Breast epithelium (tissue), 4 donors: ENCODE data around the gene SACM1L. TPM values are rescaled to one million over a fixed set of nuclear protein-coding genes. Genes with fewer than 3 reads are reported as not detected.

Source experiments
- DNase-seq, 2 donors: peaks; one replicate each; pipeline ENCODE4 v3.0.0-alpha.2; 2019; ENCODE audit warnings: low spot score in 2 of 2
- H3K27ac ChIP-seq, 2 donors: fragments of 200-600 bp; sonication (generic) in 1 of 2; one replicate each; pipeline ENCODE4 v1.5.1; 2016 to 2019; ENCODE audit warnings: mild to moderate bottlenecking in 1 of 2
- H3K27me3 ChIP-seq, 2 donors: fragments of 200-600 bp; sonication (generic) in 1 of 2; one replicate each; pipeline versions ENCODE4 v1.5.1 to v1.6.0; 2017 to 2019; ENCODE audit warnings: control low read depth in 1 of 2, mild to moderate bottlenecking in 1 of 2
- H3K36me3 ChIP-seq: fragments of 200-600 bp; one replicate; pipeline ENCODE4 v1.5.1; 2019
- H3K4me1 ChIP-seq, 2 donors: fragments of 200-600 bp; sonication (generic); one replicate each; pipeline ENCODE4 v1.5.1; 2016 to 2019; ENCODE audit warnings: control low read depth in 1 of 2
- H3K4me3 ChIP-seq, 3 donors: fragments of 200-600 bp; sonication (generic); 1 replicate in 2 of 3; 2 replicates in 1 of 3; pipeline ENCODE4 v1.5.1; 2016 to 2019; ENCODE audit warnings: mild to moderate bottlenecking in 3 of 3, moderate library complexity in 2 of 3
- H3K9me3 ChIP-seq, 2 donors: fragments of 200-600 bp; sonication (generic) in 1 of 2; one replicate each; pipeline ENCODE4 v1.5.1; 2016 to 2019; ENCODE audit warnings: control low read depth in 1 of 2
- CTCF ChIP-seq, 3 donors: fragments of 450-650 bp; IDR thresholded peaks; one replicate each; pipeline ENCODE4 v1.5.1; 2016 to 2017; ENCODE audit warnings: antibody characterized with exemption in 3 of 3, mild to moderate bottlenecking in 3 of 3, moderate library complexity in 3 of 3
- POLR2A ChIP-seq: fragments of 450-650 bp; IDR thresholded peaks from one replicate; pipeline ENCODE4 v1.6.1; 2016; ENCODE audit warnings: antibody characterized with exemption, mild to moderate bottlenecking, moderate library complexity
- POLR2AphosphoS5 ChIP-seq, 3 donors: sonication (generic); formaldehyde crosslinking; IDR thresholded peaks; one replicate each; pipeline ENCODE4 v1.6.1; 2017; ENCODE audit warnings: antibody characterized with exemption in 3 of 3
- intact Hi-C: fragments of 100-400 bp; cut with DNase I; formaldehyde crosslinking; loops from one replicate; pipeline ENCODE4 v1.15.1; 2023; ENCODE audit warnings: low total_unique reads
- total RNA-seq, 3 donors: library from RNA; depleted of rRNA; stranded (reverse); fragments of >200 nt; gene quantifications; one replicate each; pipeline ENCODE4 v1.1.0, GENCODE V29; 2016

The SACM1L gene
- total RNA-seq, 3 donors from 2014 or later = 49.3 to 84.7 (median 61.3) TPM

- Histone ChIP-seq H3K4me3 (no peak overlapping the region), H3K36me3 (no peaks in the 10 kb centered on the region), H3K27me3 (no peaks in the 10 kb centered on the region), H3K27ac (no peak overlapping the region), H3K4me1 (no peaks in the 10 kb centered on the region), H3K9me3 (no peaks in the 10 kb centered on the region)
- TF ChIP-seq CTCF (IDR thresholded peaks at IDR 0.05) (peak; percentile 51 to 78 (median 66)), POLR2AphosphoS5 (IDR thresholded peaks at IDR 0.05) (no peak), POLR2A (no peak)
- intact Hi-C loops = no loop called here
- DNase-seq = peak; percentile 36 to 55
These were observed 71.9 kb downstream of the SACM1L start for GRCh38 chr3:45760878-45761711.

- Histone ChIP-seq H3K36me3 (no peaks in the 10 kb centered on the region), H3K27ac (no peak overlapping the region), H3K4me1 (no peaks in the 10 kb centered on the region), H3K27me3 (no peaks in the 10 kb centered on the region), H3K4me3 (no peak overlapping the region), H3K9me3 (no peaks in the 10 kb centered on the region)
- no peak for TF ChIP-seq POLR2A
- no peak for TF ChIP-seq POLR2AphosphoS5 (IDR thresholded peaks at IDR 0.05)
- no peak for TF ChIP-seq CTCF (IDR thresholded peaks at IDR 0.05)
- intact Hi-C loops = no loop called here
- DNase-seq = peak in 1 of 2 donors; percentile 14
These were observed 72.6 kb downstream of the SACM1L start for GRCh38 chr3:45761831-45762230.

GRCh38 chr3:45762647-45763302 lies 73.6 kb downstream of the SACM1L start:
- TF ChIP-seq POLR2AphosphoS5 (IDR thresholded peaks at IDR 0.05) (no peak), CTCF (IDR thresholded peaks at IDR 0.05) (no peak), POLR2A (no peak)
- intact Hi-C loops = no loop called here

GRCh38 chr3:45763303-45763675 lies 74.1 kb downstream of the SACM1L start:
- intact Hi-C loops = no loop called here
- Histone ChIP-seq H3K4me1 (no peaks in the 10 kb centered on the region), H3K27me3 (no peaks in the 10 kb centered on the region), H3K4me3 (no peak overlapping the region), H3K9me3 (no peaks in the 10 kb centered on the region), H3K27ac (no peak overlapping the region), H3K36me3 (no peaks in the 10 kb centered on the region)
- peak in 1 of 2 donors; percentile 11 for DNase-seq
- TF ChIP-seq POLR2AphosphoS5 (IDR thresholded peaks at IDR 0.05) (no peak), CTCF (IDR thresholded peaks at IDR 0.05) (no peak), POLR2A (no peak)

More at GRCh38 chr3:45762647-45763302, 73.6 kb downstream of the SACM1L start:
- H3K4me3 ChIP-seq = no peak overlapping the region
- H3K4me1 ChIP-seq = no peaks in the 10 kb centered on the region
- no peaks in the 10 kb centered on the region for H3K27me3 ChIP-seq
- H3K9me3 ChIP-seq = no peaks in the 10 kb centered on the region
- no peak overlapping the region for H3K27ac ChIP-seq
- no peaks in the 10 kb centered on the region for H3K36me3 ChIP-seq
- DNase-seq = peak in 1 of 2 donors; percentile 14

GRCh38 chr3:45765266-45765851 lies 76.2 kb downstream of the SACM1L start:
- no peaks in the 10 kb centered on the region for H3K4me1 ChIP-seq
- H3K9me3 ChIP-seq = no peaks in the 10 kb centered on the region
- peak; percentile 4 to 22 for DNase-seq
- H3K4me3 ChIP-seq = no peak overlapping the region
- no peaks in the 10 kb centered on the region for H3K36me3 ChIP-seq
- intact Hi-C loops = no loop called here
- H3K27ac ChIP-seq = no peak overlapping the region
- H3K27me3 ChIP-seq = no peaks in the 10 kb centered on the region
- TF ChIP-seq POLR2AphosphoS5 (IDR thresholded peaks at IDR 0.05) (no peak), POLR2A (no peak), CTCF (IDR thresholded peaks at IDR 0.05) (no peak)
